Astrocyte (in vitro differentiated cells and primary cell): ENCODE measurements around the gene JUP. TPM values are rescaled to one million over a fixed set of nuclear protein-coding genes. Genes with fewer than 3 reads are reported as not detected.
A peak's percentile ranks its signal among the peaks of the same experiment; 100 is the strongest.

Experiments
- DNase-seq: peaks from one replicate; pipeline ENCODE4 v3.0.0-alpha.2; 2010; ENCODE audit warnings: low read depth
- FAIRE-seq: peaks from 2 replicates; lab custom pipeline; 2011; peaks lifted over from hg19 to GRCh38; lab: Jason Lieb, UNC
- H2AFZ ChIP-seq: 2 replicates; pipeline ENCODE4 v1.6.0; 2012; ENCODE audit warnings: low read depth, low read length, inconsistent platforms
- H3K27ac ChIP-seq: 2 replicates; pipeline ENCODE4 v1.5.1; 2011; ENCODE audit warnings: low read depth, low read length, inconsistent platforms
- H3K27me3 ChIP-seq: 2 replicates; pipeline ENCODE4 v1.6.0; 2011; ENCODE audit warnings: low read length, inconsistent platforms; ENCODE audit not compliant: insufficient read depth
- H3K36me3 ChIP-seq: 2 replicates; pipeline ENCODE4 v1.5.1; 2011; ENCODE audit warnings: low read length, inconsistent platforms; ENCODE audit not compliant: insufficient read depth
- H3K4me1 ChIP-seq: 2 replicates; pipeline ENCODE4 v1.5.1; 2011; ENCODE audit warnings: low read length, inconsistent platforms; ENCODE audit not compliant: insufficient read depth
- H3K4me2 ChIP-seq: 2 replicates; pipeline ENCODE4 v1.6.0; 2012; ENCODE audit warnings: low read length, inconsistent platforms
- H3K4me3 ChIP-seq: 2 replicates; pipeline ENCODE4 v1.5.1; 2011; ENCODE audit warnings: low read depth, mild to moderate bottlenecking, low read length, inconsistent platforms; ENCODE audit not compliant: insufficient read depth
- H3K79me2 ChIP-seq: 2 replicates; pipeline ENCODE4 v1.6.0; 2012; ENCODE audit warnings: mild to moderate bottlenecking, low read length, inconsistent platforms; ENCODE audit not compliant: insufficient read depth
- H3K9ac ChIP-seq: 2 replicates; pipeline ENCODE4 v1.6.0; 2012; ENCODE audit warnings: mild to moderate bottlenecking, low read length, inconsistent platforms
- H3K9me3 ChIP-seq: 2 replicates; pipeline ENCODE4 v1.5.1; 2012; ENCODE audit warnings: low read depth, mild to moderate bottlenecking, low read length, inconsistent platforms; ENCODE audit not compliant: insufficient read depth
- H4K20me1 ChIP-seq: 2 replicates; pipeline ENCODE4 v1.6.0; 2012; ENCODE audit warnings: low read length, inconsistent platforms; ENCODE audit not compliant: insufficient read depth
- H3K27ac Mint-ChIP-seq: one replicate; pipeline ENCODE4 v1.8.0; 2021; ENCODE audit warnings: mild to moderate bottlenecking, mixed read lengths; ENCODE audit not compliant: unreplicated experiment
- H3K27me3 Mint-ChIP-seq: one replicate; pipeline ENCODE4 v1.8.0; 2021; ENCODE audit warnings: low read depth, mixed read lengths; ENCODE audit not compliant: unreplicated experiment
- H3K36me3 Mint-ChIP-seq: one replicate; pipeline ENCODE4 v1.8.0; 2021; ENCODE audit warnings: low read depth, mixed read lengths; ENCODE audit not compliant: unreplicated experiment
- H3K4me1 Mint-ChIP-seq: one replicate; pipeline ENCODE4 v1.8.0; 2021; ENCODE audit warnings: low read depth, mixed read lengths; ENCODE audit not compliant: unreplicated experiment
- H3K4me3 Mint-ChIP-seq: one replicate; pipeline ENCODE4 v1.8.0; 2021; ENCODE audit warnings: mild to moderate bottlenecking, moderate library complexity, mixed read lengths; ENCODE audit not compliant: unreplicated experiment
- H3K9me3 Mint-ChIP-seq: one replicate; pipeline ENCODE4 v1.8.0; 2021; ENCODE audit warnings: mild to moderate bottlenecking, mixed read lengths; ENCODE audit not compliant: unreplicated experiment
- CTCF ChIP-seq: IDR thresholded peaks from 2 replicates; pipeline ENCODE4 v1.5.1; 2011; ENCODE audit warnings: low read depth, mild to moderate bottlenecking, inconsistent platforms, low read length, moderate library complexity; ENCODE audit not compliant: insufficient read depth
- EZH2 ChIP-seq: IDR thresholded peaks from 2 replicates; pipeline ENCODE4 v1.6.1; 2012; ENCODE audit warnings: mild to moderate bottlenecking, low read length, inconsistent platforms; ENCODE audit not compliant: insufficient read depth
- total RNA-seq: library from RNA; stranded (reverse); gene quantifications from 2 replicates; pipeline ENCODE4 v1.2.1, GENCODE V29; 2021

JUP gene
- total RNA-seq, 1 donor from 2014 or later, result 236 TPM

GRCh38 chr17:41707803-41708669, 78.5 kb downstream of the JUP start:
- H3K4me1 ChIP-seq, result peaks cover 14% of the 10 kb centered on the region
- no peak overlapping the region for H3K27ac ChIP-seq
- H3K27ac Mint-ChIP-seq, result no peak overlapping the region
- H3K4me2 ChIP-seq, result no peak overlapping the region
- no peaks in the 10 kb centered on the region for H3K9me3 Mint-ChIP-seq
- no peak for TF ChIP-seq EZH2
- no peak for TF ChIP-seq CTCF
- no peaks in the 10 kb centered on the region for H3K79me2 ChIP-seq
- H3K27me3 ChIP-seq, result no peaks in the 10 kb centered on the region
- no peak overlapping the region for H3K4me3 Mint-ChIP-seq
- no peak for FAIRE-seq
- H3K4me3 ChIP-seq, result no peak overlapping the region
- H2AFZ ChIP-seq, result no peak overlapping the region
- H3K4me1 Mint-ChIP-seq, result peaks cover 10% of the 10 kb centered on the region
- H3K9ac ChIP-seq, result no peak overlapping the region
- no peaks in the 10 kb centered on the region for H4K20me1 ChIP-seq
- no peaks in the 10 kb centered on the region for H3K36me3 ChIP-seq
- H3K36me3 Mint-ChIP-seq, result no peaks in the 10 kb centered on the region
- no peak for DNase-seq
- H3K27me3 Mint-ChIP-seq, result peaks cover 12% of the 10 kb centered on the region
- H3K9me3 ChIP-seq, result no peaks in the 10 kb centered on the region

GRCh38 chr17:41705271-41705991, 81.1 kb downstream of the JUP start:
- H3K9ac ChIP-seq, result peak overlapping the region; percentile 55
- peaks cover 8% of the 10 kb centered on the region for H3K4me1 Mint-ChIP-seq
- H2AFZ ChIP-seq, result peak overlapping the region; percentile 74
- no peaks in the 10 kb centered on the region for H3K36me3 ChIP-seq
- H3K27ac Mint-ChIP-seq, result peak overlapping the region; percentile 71
- no peaks in the 10 kb centered on the region for H3K27me3 ChIP-seq
- H4K20me1 ChIP-seq, result no peaks in the 10 kb centered on the region
- H3K4me2 ChIP-seq, result peak overlapping the region; percentile 82
- H3K9me3 ChIP-seq, result no peaks in the 10 kb centered on the region
- peak; percentile 64 for DNase-seq
- peak overlapping the region; percentile 19 for H3K4me3 ChIP-seq
- FAIRE-seq, result no peak
- H3K27me3 Mint-ChIP-seq, result peaks cover 5% of the 10 kb centered on the region
- H3K9me3 Mint-ChIP-seq, result no peaks in the 10 kb centered on the region
- H3K4me3 Mint-ChIP-seq, result peak overlapping the region; percentile 23
- TF ChIP-seq EZH2 (no peak), CTCF (no peak)
- H3K4me1 ChIP-seq, result peaks cover 14% of the 10 kb centered on the region
- H3K79me2 ChIP-seq, result no peaks in the 10 kb centered on the region
- H3K27ac ChIP-seq, result peak overlapping the region; percentile 32
- H3K36me3 Mint-ChIP-seq, result no peaks in the 10 kb centered on the region

Other genes with a start within 250 kb of the JUP start
- 0.09 TPM in 1 of 2 replicates, not detected in the other for gene KRT9, start 214.7 kb downstream of the JUP start, total RNA-seq
- 1.0 and 2.2 TPM in 2 replicates for gene KRT14, start 199.8 kb downstream of the JUP start, total RNA-seq
- 0.79 and 1.3 TPM in 2 replicates for gene KRT16, start 173.9 kb downstream of the JUP start, total RNA-seq
- 21.4 and 28.3 TPM in 2 replicates for gene KRT17, start 162.1 kb downstream of the JUP start, total RNA-seq
- gene EIF1, start 97.8 kb downstream of the JUP start, total RNA-seq, result 767 and 795 TPM in 2 replicates
- not detected in 2 replicates for gene GAST, start 74.4 kb downstream of the JUP start, total RNA-seq
- 0.46 and 0.52 TPM in 2 replicates for gene HAP1, start 52.1 kb downstream of the JUP start, total RNA-seq
- 81.5 and 110 TPM in 2 replicates for gene P3H4, start 25.2 kb upstream of the JUP start, total RNA-seq
- 446 and 584 TPM in 2 replicates for gene FKBP10, start 26.3 kb upstream of the JUP start, total RNA-seq
- 47.4 and 56.1 TPM in 2 replicates for gene NT5C3B, start 49.5 kb upstream of the JUP start, total RNA-seq
- gene KLHL10, start 51.1 kb upstream of the JUP start, total RNA-seq, result not detected in 2 replicates
- gene KLHL11, start 78.7 kb upstream of the JUP start, total RNA-seq, result 12.3 and 12.8 TPM in 2 replicates
- gene ACLY, start 132.2 kb upstream of the JUP start, total RNA-seq, result 296 and 326 TPM in 2 replicates
- gene ODAD4, start 143.9 kb upstream of the JUP start, total RNA-seq, result 0.98 and 1.1 TPM in 2 replicates
- 169 and 177 TPM in 2 replicates for gene CNP, start 180.1 kb upstream of the JUP start, total RNA-seq
- gene DNAJC7, start 230.7 kb upstream of the JUP start, total RNA-seq, result 82.9 and 96.0 TPM in 2 replicates
- gene NKIRAS2, start 233.4 kb upstream of the JUP start, total RNA-seq, result 60.5 and 66.0 TPM in 2 replicates